Neural progenitor cell (in vitro differentiated cells): Measurements from ENCODE around the gene PGAM1. TPM values are rescaled to one million over a fixed set of nuclear protein-coding genes. Genes with fewer than 3 reads are reported as not detected.

Experiments
- DNase-seq: peaks from one replicate; pipeline ENCODE4 v3.0.0-alpha.2; 2016; ENCODE audit warnings: low spot score
- H2AFZ ChIP-seq: fragments of 200-600 bp; sonication (generic); replicated peaks from 2 replicates; pipeline ENCODE4 v1.6.1; 2016; ENCODE audit warnings: antibody characterized with exemption
- H3F3A ChIP-seq: fragments of 200-600 bp; sonication (generic); 2 replicates; pipeline ENCODE4 v1.6.1; 2016; ENCODE audit warnings: antibody characterized with exemption, low read depth
- H3K27ac ChIP-seq: fragments of 200-600 bp; sonication (generic); 2 replicates; pipeline ENCODE4 v1.5.1; 2016; ENCODE audit warnings: mild to moderate bottlenecking
- H3K27me3 ChIP-seq: fragments of 200-600 bp; sonication (generic); 2 replicates; pipeline ENCODE4 v1.6.1; 2016; ENCODE audit warnings: mild to moderate bottlenecking, moderate library complexity
- H3K36me3 ChIP-seq: fragments of 200-600 bp; sonication (generic); 2 replicates; pipeline ENCODE4 v1.5.1; 2016
- H3K4me1 ChIP-seq: fragments of 200-600 bp; sonication (generic); 2 replicates; pipeline ENCODE4 v1.6.1; 2016; ENCODE audit warnings: mixed run types
- H3K4me2 ChIP-seq: fragments of 200-600 bp; sonication (generic); 2 replicates; pipeline ENCODE4 v1.6.1; 2016
- H3K4me3 ChIP-seq: fragments of 200-600 bp; sonication (generic); 2 replicates; pipeline ENCODE4 v1.5.1; 2016
- H3K79me2 ChIP-seq: fragments of 200-600 bp; sonication (generic); 2 replicates; pipeline ENCODE4 v1.6.1; 2016; ENCODE audit warnings: low read depth
- H3K9ac ChIP-seq: fragments of 200-600 bp; sonication (generic); 2 replicates; pipeline ENCODE4 v1.6.1; 2016
- H3K9me3 ChIP-seq: fragments of 200-600 bp; sonication (generic); 2 replicates; pipeline ENCODE4 v1.5.1; 2016; ENCODE audit warnings: low read depth
- H4K20me1 ChIP-seq: fragments of 200-600 bp; sonication (generic); 2 replicates; pipeline ENCODE4 v1.6.1; 2016; ENCODE audit warnings: low read depth
- H3K27ac Mint-ChIP-seq: 3 replicates; pipeline ENCODE4 v1.8.0; 2021; ENCODE audit warnings: mixed read lengths
- H3K27me3 Mint-ChIP-seq: 2 replicates; pipeline ENCODE4 v1.8.0; 2022; ENCODE audit warnings: low read depth, mild to moderate bottlenecking, inconsistent platforms, moderate library complexity, mixed read lengths; ENCODE audit not compliant: insufficient read depth
- H3K36me3 Mint-ChIP-seq: 3 replicates; pipeline ENCODE4 v1.8.0; 2021; ENCODE audit warnings: mixed read lengths
- H3K4me1 Mint-ChIP-seq: 3 replicates; pipeline ENCODE4 v1.8.0; 2021; ENCODE audit warnings: mixed read lengths
- H3K4me3 Mint-ChIP-seq: 3 replicates; pipeline ENCODE4 v1.8.0; 2021; ENCODE audit warnings: mild to moderate bottlenecking, moderate library complexity, mixed read lengths
- H3K9me3 Mint-ChIP-seq: 3 replicates; pipeline ENCODE4 v1.8.0; 2020; ENCODE audit warnings: mixed read lengths
- EZH2 ChIP-seq: fragments of 200-600 bp; sonication (generic); IDR thresholded peaks from 2 replicates; pipeline ENCODE4 v1.6.1; 2017; ENCODE audit warnings: antibody characterized with exemption, mild to moderate bottlenecking, moderate library complexity
- EZH2phosphoT487 ChIP-seq: fragments of 200-600 bp; sonication (generic); IDR thresholded peaks from 2 replicates; pipeline ENCODE4 v1.6.1; 2017; ENCODE audit warnings: antibody characterized with exemption
- total RNA-seq: library from RNA; depleted of rRNA; stranded (reverse); fragments of >200 nt; gene quantifications from 2 replicates; pipeline ENCODE4 v1.2.3, GENCODE V29; 2015; ENCODE audit warnings: low replicate concordance
- TF ChIP-seq, protein P1 (sequence below): fragments of 200-600 bp; sonication (generic); IDR thresholded peaks from 2 replicates; pipeline ENCODE4 v1.5.1; 2017; ENCODE audit warnings: antibody characterized with exemption, mild to moderate bottlenecking

Gene PGAM1
- total RNA-seq, 1 donor from 2014 or later: 887 TPM

DNA sequence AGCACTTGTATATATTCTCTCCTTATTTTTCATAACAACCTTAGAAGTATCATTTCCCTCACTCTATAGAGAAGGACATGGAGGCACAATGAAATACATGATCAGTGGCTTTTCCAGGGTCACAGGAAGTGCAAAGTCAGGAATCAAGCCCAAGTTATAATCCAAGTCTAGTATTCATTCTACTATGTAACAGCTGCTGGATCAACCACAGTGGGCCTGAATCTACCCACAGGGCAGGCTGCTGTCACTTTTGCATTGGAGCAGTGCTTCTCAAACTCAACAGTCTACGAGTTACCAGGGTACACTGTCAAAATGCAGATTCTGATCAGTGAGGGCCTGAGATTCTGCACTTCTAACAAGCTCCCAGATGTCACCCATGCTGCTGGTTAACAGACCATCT is 38.2 kb downstream of the PGAM1 start:
- H3K9me3 ChIP-seq: no peaks in the 10 kb centered on the region
- no peak overlapping the region for H3K27ac ChIP-seq
- Mint-ChIP-seq H3K27ac (no peak overlapping the region), H3K4me1 (no peaks in the 10 kb centered on the region), H3K36me3 (peaks cover 19% of the 10 kb centered on the region), H3K9me3 (no peaks in the 10 kb centered on the region), H3K27me3 (peaks cover 3% of the 10 kb centered on the region), H3K4me3 (no peak overlapping the region)
- H3K36me3 ChIP-seq: peaks cover 7% of the 10 kb centered on the region
- no peaks in the 10 kb centered on the region for H4K20me1 ChIP-seq
- H3K27me3 ChIP-seq: no peaks in the 10 kb centered on the region
- H3K79me2 ChIP-seq: no peaks in the 10 kb centered on the region
- no peaks in the 10 kb centered on the region for H3K4me1 ChIP-seq
- H3K9ac ChIP-seq: no peak overlapping the region
- no peak overlapping the region for H2AFZ ChIP-seq
- DNase-seq: no peak
- TF ChIP-seq EZH2phosphoT487 (no peak), EZH2 (no peak)
- TF ChIP-seq, protein P1, sequence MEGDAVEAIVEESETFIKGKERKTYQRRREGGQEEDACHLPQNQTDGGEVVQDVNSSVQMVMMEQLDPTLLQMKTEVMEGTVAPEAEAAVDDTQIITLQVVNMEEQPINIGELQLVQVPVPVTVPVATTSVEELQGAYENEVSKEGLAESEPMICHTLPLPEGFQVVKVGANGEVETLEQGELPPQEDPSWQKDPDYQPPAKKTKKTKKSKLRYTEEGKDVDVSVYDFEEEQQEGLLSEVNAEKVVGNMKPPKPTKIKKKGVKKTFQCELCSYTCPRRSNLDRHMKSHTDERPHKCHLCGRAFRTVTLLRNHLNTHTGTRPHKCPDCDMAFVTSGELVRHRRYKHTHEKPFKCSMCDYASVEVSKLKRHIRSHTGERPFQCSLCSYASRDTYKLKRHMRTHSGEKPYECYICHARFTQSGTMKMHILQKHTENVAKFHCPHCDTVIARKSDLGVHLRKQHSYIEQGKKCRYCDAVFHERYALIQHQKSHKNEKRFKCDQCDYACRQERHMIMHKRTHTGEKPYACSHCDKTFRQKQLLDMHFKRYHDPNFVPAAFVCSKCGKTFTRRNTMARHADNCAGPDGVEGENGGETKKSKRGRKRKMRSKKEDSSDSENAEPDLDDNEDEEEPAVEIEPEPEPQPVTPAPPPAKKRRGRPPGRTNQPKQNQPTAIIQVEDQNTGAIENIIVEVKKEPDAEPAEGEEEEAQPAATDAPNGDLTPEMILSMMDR: no peak
- H3K4me2 ChIP-seq: no peak overlapping the region
- H3F3A ChIP-seq: peaks cover 29% of the 10 kb centered on the region
- no peak overlapping the region for H3K4me3 ChIP-seq

DNA sequence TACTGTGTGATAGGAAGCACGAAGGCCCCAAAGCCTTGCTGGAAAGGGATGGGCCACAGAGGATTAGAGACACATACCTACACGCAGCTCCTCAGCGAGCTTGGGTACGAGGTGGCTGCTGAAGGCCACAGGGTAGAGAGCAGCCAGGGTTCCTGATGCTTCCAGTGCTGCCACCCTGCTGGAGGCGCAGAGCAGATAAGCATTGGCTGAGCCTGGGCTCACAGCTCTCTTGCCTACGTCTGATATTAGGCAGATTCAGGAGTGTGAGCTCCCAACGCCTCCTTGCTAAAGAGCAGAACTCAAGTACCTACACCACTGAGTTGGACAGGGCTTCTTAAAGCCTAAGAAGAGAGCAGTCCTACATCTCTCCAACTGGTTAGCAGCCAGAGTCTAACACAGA is 40.0 kb downstream of the PGAM1 start:
- Histone ChIP-seq H3K27me3 (no peaks in the 10 kb centered on the region), H4K20me1 (no peaks in the 10 kb centered on the region), H3K4me1 (no peaks in the 10 kb centered on the region), H3K4me3 (no peak overlapping the region), H3F3A (peaks cover 29% of the 10 kb centered on the region), H3K9me3 (no peaks in the 10 kb centered on the region), H2AFZ (no peak overlapping the region), H3K79me2 (no peaks in the 10 kb centered on the region), H3K27ac (no peak overlapping the region), H3K36me3 (peaks cover 9% of the 10 kb centered on the region), H3K4me2 (no peak overlapping the region), H3K9ac (no peak overlapping the region)
- Mint-ChIP-seq H3K4me3 (no peak overlapping the region), H3K36me3 (peaks cover 19% of the 10 kb centered on the region), H3K27me3 (peaks cover 5% of the 10 kb centered on the region), H3K27ac (no peak overlapping the region), H3K4me1 (no peaks in the 10 kb centered on the region), H3K9me3 (no peaks in the 10 kb centered on the region)
- no peak for DNase-seq
- TF ChIP-seq, protein P1: no peak
- TF ChIP-seq EZH2 (no peak), EZH2phosphoT487 (no peak)

DNA sequence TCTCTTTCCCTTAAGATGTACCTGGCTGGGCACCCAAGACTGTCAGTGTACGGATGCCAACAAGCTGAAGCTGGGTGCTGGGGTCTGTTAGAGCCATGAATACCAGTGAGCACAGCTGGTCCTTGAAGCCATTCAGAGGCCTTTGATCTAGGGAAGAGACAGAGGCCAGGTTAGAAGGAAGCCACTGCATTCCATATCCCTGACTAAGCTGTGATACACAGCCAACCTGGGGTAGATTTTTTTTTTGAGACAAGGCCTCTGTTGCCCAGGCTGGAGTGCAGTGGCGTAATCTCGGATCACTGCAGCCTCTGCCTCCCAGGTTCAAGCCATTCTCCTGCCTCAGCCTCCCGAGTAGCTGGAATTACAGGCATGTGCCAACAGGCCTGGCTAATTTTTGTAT is 40.8 kb downstream of the PGAM1 start:
- no peaks in the 10 kb centered on the region for H3K79me2 ChIP-seq
- H3K9ac ChIP-seq: no peak overlapping the region
- Mint-ChIP-seq H3K27ac (no peak overlapping the region), H3K27me3 (peaks cover 5% of the 10 kb centered on the region), H3K4me1 (no peaks in the 10 kb centered on the region), H3K36me3 (peaks cover 20% of the 10 kb centered on the region), H3K9me3 (no peaks in the 10 kb centered on the region), H3K4me3 (no peak overlapping the region)
- TF ChIP-seq EZH2phosphoT487 (no peak), EZH2 (no peak)
- TF ChIP-seq, protein P1: no peak
- H3K4me2 ChIP-seq: no peak overlapping the region
- peaks cover 9% of the 10 kb centered on the region for H3K36me3 ChIP-seq
- H3K27me3 ChIP-seq: no peaks in the 10 kb centered on the region
- H3F3A ChIP-seq: peaks cover 29% of the 10 kb centered on the region
- H4K20me1 ChIP-seq: no peaks in the 10 kb centered on the region
- no peaks in the 10 kb centered on the region for H3K4me1 ChIP-seq
- H3K27ac ChIP-seq: no peak overlapping the region
- no peaks in the 10 kb centered on the region for H3K9me3 ChIP-seq
- DNase-seq: no peak
- no peak overlapping the region for H3K4me3 ChIP-seq
- no peak overlapping the region for H2AFZ ChIP-seq
